IPS-15b (cell line): ENCODE measurements around the gene PPRC1.

ENCODE experiments used
- H3K27me3 ChIP-seq: one replicate; pipeline ENCODE4 v1.6.1; 2013; ENCODE audit warnings: low read length; ENCODE audit not compliant: control insufficient read depth, insufficient read depth
- H3K36me3 ChIP-seq: one replicate; pipeline ENCODE4 v1.6.1; 2013; ENCODE audit warnings: low read length; ENCODE audit not compliant: control insufficient read depth, insufficient read depth
- H3K4me1 ChIP-seq: one replicate; pipeline ENCODE4 v1.6.1; 2013; ENCODE audit warnings: mild to moderate bottlenecking, low read length; ENCODE audit not compliant: control insufficient read depth, insufficient read depth
- H3K4me3 ChIP-seq: one replicate; pipeline ENCODE4 v1.5.1; 2013; ENCODE audit warnings: low read depth, low read length
- H3K9ac ChIP-seq: one replicate; pipeline ENCODE4 v1.6.1; 2013; ENCODE audit warnings: low read depth, mild to moderate bottlenecking, low read length
- H3K9me3 ChIP-seq: one replicate; pipeline ENCODE4 v1.6.1; 2013; ENCODE audit warnings: mild to moderate bottlenecking, low read length; ENCODE audit not compliant: control insufficient read depth, insufficient read depth

PPRC1 gene, protein sequence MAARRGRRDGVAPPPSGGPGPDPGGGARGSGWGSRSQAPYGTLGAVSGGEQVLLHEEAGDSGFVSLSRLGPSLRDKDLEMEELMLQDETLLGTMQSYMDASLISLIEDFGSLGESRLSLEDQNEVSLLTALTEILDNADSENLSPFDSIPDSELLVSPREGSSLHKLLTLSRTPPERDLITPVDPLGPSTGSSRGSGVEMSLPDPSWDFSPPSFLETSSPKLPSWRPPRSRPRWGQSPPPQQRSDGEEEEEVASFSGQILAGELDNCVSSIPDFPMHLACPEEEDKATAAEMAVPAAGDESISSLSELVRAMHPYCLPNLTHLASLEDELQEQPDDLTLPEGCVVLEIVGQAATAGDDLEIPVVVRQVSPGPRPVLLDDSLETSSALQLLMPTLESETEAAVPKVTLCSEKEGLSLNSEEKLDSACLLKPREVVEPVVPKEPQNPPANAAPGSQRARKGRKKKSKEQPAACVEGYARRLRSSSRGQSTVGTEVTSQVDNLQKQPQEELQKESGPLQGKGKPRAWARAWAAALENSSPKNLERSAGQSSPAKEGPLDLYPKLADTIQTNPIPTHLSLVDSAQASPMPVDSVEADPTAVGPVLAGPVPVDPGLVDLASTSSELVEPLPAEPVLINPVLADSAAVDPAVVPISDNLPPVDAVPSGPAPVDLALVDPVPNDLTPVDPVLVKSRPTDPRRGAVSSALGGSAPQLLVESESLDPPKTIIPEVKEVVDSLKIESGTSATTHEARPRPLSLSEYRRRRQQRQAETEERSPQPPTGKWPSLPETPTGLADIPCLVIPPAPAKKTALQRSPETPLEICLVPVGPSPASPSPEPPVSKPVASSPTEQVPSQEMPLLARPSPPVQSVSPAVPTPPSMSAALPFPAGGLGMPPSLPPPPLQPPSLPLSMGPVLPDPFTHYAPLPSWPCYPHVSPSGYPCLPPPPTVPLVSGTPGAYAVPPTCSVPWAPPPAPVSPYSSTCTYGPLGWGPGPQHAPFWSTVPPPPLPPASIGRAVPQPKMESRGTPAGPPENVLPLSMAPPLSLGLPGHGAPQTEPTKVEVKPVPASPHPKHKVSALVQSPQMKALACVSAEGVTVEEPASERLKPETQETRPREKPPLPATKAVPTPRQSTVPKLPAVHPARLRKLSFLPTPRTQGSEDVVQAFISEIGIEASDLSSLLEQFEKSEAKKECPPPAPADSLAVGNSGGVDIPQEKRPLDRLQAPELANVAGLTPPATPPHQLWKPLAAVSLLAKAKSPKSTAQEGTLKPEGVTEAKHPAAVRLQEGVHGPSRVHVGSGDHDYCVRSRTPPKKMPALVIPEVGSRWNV (N-terminal part only)

DNA sequence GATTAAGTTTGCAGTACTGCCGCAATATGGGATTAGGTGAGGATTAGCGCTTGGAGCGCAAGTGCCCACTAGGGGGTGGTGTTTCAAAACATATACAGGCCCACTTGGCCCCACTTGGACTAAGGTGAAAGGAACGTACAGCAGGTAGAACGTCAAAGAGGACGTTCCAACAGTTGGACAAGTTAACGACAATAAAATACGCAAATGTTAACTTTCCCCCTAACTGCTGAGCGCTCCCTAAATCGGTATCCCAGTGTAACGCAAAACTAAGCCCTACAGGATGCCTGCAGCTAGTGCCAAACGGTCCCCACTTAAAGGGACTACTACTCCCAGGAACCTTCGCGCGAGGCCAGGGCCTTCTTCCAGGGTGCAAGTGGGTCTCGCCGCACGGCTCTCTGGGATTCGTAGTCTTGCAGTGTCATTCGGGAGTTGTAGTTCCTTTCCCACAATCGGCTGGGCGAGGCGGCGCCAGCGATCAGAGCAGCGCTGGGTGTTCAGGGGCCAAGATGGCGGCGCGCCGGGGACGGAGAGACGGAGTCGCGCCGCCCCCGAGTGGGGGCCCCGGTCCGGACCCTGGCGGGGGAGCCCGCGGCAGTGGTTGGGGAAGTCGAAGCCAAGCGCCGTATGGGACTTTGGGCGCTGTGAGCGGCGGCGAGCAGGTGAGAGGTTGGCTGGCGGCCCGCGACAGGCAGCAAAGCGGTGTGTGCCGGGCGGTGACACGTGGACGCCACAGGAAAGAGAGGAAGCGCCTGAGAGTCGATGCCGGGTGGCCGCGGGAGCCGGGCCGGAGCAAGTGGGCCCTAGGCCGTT lies at the start of gene PPRC1:
TSS of gene PPRC1 (plus strand) at position 478 of the 810 bp plus-strand sequence. CDS start at position 507, 29 bp downstream.
- Histone ChIP-seq H3K27me3 (no peaks in the 10 kb centered on the region), H3K36me3 (peaks cover 15% of the 10 kb centered on the region), H3K9me3 (no peaks in the 10 kb centered on the region), H3K4me3 (peak within 1 kb of the TSS; percentile 99), H3K9ac (peak within 1 kb of the TSS; percentile 98), H3K4me1 (peaks cover 10% of the 10 kb centered on the region)

DNA sequence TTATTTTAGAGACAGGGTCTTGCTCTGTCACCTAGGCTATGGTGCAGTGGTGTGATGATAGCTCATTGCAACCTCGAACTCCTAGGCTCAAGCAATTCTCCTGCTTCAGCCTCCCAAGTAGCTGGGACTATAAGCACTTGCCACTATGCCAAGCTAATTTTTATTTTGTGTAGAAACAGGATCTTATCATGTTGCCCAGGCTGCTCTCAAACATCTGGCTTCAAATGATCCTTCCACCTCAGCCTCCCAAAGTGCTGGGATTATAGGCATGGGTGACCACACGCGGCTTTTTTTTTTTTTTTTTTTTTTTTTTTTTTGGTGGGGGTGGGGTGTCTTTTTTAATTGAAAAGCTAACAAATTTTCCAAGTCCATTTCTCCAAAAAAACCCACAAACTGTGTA lies 49.3 kb upstream of the PPRC1 start:
- Histone ChIP-seq H3K27me3 (no peaks in the 10 kb centered on the region), H3K4me1 (no peaks in the 10 kb centered on the region), H3K36me3 (no peaks in the 10 kb centered on the region), H3K4me3 (no peak overlapping the region), H3K9ac (no peak overlapping the region), H3K9me3 (no peaks in the 10 kb centered on the region)

DNA sequence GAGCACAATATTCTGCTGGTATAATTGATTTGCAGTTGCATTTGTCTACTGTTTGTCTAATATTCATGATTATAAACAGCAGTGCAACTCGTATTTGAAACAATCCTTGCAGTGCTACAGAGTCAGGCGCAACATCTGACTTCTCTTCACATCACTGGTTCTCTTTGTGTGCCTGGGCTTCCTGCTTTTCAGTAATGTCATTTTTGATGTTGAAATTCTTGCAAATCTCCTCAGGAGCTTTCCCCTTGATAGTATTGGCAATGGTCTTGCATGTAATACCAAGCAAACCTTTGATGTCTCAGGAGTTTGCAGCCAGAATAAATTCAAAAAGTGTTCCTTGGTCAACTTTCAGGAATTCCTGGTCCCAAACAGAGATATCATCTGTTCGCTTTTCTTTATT lies 47.5 kb upstream of the PPRC1 start:
- no peak overlapping the region for H3K9ac ChIP-seq
- no peaks in the 10 kb centered on the region for H3K4me1 ChIP-seq
- H3K36me3 ChIP-seq: no peaks in the 10 kb centered on the region
- no peaks in the 10 kb centered on the region for H3K9me3 ChIP-seq
- no peak overlapping the region for H3K4me3 ChIP-seq
- no peaks in the 10 kb centered on the region for H3K27me3 ChIP-seq

DNA sequence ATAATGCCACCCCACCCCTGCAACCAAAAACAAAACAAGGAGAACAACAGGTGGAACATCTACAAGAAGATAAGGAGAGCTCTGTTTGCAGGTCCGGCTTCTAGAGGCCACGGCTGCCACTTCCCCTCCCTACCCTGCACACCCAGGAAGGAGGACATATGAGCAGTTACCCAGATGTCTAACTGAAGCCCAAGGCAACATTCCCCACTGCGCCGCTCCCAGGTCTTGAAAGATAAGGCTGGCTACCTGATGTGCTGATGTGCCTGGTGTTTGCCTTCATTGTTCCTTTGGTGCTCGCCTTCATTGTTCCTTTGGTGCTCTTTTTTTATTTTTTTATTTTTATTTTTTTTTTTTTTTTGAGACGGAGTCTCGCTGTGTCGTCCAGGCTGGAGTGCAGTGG lies 46.6 kb upstream of the PPRC1 start:
- Histone ChIP-seq H3K9ac (no peak overlapping the region), H3K4me3 (no peak overlapping the region), H3K4me1 (no peaks in the 10 kb centered on the region), H3K36me3 (no peaks in the 10 kb centered on the region), H3K9me3 (no peaks in the 10 kb centered on the region), H3K27me3 (no peaks in the 10 kb centered on the region)

DNA sequence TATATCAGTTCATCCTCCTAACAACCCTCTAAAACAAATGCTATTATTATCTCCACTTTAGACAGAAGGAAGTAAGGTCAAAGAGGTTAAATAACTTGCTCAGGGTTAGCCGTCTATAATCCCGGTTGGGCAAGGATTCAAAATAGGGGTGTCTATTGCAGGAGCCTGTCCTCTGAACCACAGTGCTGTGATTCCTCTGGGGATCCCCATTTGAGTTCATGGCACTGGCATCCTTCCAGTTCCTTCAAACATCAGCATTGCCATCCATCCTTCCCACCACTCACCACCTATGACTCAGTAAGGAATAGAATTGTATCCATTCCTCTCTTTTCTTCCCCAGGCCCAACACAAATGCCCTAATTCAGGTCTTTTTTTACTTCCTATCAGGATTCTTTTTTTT lies 42.1 kb upstream of the PPRC1 start:
- no peak overlapping the region for H3K4me3 ChIP-seq
- no peaks in the 10 kb centered on the region for H3K4me1 ChIP-seq
- no peak overlapping the region for H3K9ac ChIP-seq
- no peaks in the 10 kb centered on the region for H3K9me3 ChIP-seq
- no peaks in the 10 kb centered on the region for H3K27me3 ChIP-seq
- H3K36me3 ChIP-seq: no peaks in the 10 kb centered on the region

DNA sequence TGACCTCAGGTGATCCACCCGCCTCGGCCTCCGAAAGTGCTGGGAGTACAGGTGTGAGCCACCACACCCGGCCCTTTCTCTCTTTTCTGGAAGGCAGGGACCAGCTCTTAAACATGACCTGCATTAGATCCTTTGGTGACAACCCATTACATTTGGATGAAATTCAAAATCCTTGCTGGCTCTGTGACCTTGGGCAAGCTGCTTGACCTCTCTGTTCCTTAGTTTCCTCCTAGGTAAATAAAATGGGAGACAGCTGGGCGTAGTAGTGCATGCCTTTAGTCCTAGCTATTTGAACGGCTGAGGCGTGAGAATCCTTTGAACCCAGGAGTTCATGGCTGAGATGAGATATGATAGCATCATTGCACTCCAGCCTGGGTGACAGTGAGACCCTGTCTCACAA lies 36.4 kb upstream of the PPRC1 start:
- Histone ChIP-seq H3K4me1 (no peaks in the 10 kb centered on the region), H3K27me3 (no peaks in the 10 kb centered on the region), H3K36me3 (no peaks in the 10 kb centered on the region), H3K4me3 (no peak overlapping the region), H3K9me3 (no peaks in the 10 kb centered on the region), H3K9ac (no peak overlapping the region)

DNA sequence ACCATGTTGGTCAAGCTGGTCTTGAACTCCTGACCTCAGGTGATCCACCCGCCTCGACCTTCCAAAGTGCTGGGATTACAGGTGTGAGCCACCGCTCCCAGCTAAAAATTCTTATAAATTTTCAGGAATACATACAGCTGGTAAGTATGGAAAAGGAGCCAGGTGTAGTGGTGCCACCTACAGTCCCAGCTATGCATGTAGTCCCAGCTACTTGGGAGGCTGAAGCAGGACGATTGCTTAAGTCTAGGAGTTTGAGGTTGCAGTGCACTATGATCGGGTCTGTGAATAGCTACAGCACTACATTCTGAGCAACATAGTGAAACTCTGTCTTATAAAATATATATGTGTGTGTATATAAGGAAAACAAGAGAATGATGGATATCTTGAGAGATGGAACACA lies 31.7 kb upstream of the PPRC1 start:
- no peak overlapping the region for H3K9ac ChIP-seq
- no peaks in the 10 kb centered on the region for H3K27me3 ChIP-seq
- H3K4me1 ChIP-seq: no peaks in the 10 kb centered on the region
- H3K36me3 ChIP-seq: peaks cover 5% of the 10 kb centered on the region
- no peak overlapping the region for H3K4me3 ChIP-seq
- no peaks in the 10 kb centered on the region for H3K9me3 ChIP-seq

DNA sequence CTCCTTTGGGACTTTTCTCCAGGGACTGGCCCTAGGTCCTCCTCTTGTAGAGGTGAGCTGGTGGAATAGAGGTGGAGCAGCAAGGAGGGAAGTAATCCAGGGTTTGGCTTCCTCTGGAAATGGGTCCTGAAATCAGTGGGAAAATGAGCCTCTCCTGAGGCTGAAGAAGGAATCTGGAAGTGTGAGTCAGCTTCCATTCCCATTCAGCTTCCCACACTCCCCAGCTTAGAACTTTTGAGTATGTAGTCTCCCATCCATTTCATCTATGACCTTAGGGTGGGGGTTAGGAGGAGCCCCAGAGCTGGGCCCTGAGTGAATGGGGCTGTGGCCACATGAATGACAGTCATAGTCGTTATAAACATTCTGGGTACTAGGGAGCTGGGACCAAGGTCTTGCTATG lies 30.4 kb upstream of the PPRC1 start:
- H3K36me3 ChIP-seq: peaks cover 12% of the 10 kb centered on the region
- no peaks in the 10 kb centered on the region for H3K4me1 ChIP-seq
- no peak overlapping the region for H3K4me3 ChIP-seq
- H3K9me3 ChIP-seq: no peaks in the 10 kb centered on the region
- no peaks in the 10 kb centered on the region for H3K27me3 ChIP-seq
- no peak overlapping the region for H3K9ac ChIP-seq

DNA sequence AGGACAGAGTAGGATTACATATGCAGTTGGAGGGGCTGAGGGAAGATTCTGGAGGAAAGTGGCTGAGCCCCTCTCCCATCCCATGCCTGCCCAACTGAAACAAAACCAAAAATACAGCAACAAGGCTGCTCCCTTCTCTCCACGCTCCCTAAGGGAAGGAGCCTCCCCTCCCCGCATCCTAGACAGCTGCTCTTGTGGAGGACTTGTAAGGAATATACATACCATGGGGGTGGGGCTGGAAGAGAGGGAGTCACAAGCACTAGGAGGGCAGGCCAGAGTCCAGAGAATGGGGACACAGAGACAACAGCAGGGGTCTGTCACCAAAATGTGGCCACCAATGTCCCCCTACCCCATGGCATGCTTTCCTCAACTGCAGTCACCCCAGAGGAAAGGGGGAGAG lies 25.8 kb upstream of the PPRC1 start:
- no peak overlapping the region for H3K9ac ChIP-seq
- no peak overlapping the region for H3K4me3 ChIP-seq
- no peaks in the 10 kb centered on the region for H3K9me3 ChIP-seq
- H3K36me3 ChIP-seq: peaks cover 53% of the 10 kb centered on the region
- H3K4me1 ChIP-seq: peaks cover 1% of the 10 kb centered on the region
- H3K27me3 ChIP-seq: no peaks in the 10 kb centered on the region

DNA sequence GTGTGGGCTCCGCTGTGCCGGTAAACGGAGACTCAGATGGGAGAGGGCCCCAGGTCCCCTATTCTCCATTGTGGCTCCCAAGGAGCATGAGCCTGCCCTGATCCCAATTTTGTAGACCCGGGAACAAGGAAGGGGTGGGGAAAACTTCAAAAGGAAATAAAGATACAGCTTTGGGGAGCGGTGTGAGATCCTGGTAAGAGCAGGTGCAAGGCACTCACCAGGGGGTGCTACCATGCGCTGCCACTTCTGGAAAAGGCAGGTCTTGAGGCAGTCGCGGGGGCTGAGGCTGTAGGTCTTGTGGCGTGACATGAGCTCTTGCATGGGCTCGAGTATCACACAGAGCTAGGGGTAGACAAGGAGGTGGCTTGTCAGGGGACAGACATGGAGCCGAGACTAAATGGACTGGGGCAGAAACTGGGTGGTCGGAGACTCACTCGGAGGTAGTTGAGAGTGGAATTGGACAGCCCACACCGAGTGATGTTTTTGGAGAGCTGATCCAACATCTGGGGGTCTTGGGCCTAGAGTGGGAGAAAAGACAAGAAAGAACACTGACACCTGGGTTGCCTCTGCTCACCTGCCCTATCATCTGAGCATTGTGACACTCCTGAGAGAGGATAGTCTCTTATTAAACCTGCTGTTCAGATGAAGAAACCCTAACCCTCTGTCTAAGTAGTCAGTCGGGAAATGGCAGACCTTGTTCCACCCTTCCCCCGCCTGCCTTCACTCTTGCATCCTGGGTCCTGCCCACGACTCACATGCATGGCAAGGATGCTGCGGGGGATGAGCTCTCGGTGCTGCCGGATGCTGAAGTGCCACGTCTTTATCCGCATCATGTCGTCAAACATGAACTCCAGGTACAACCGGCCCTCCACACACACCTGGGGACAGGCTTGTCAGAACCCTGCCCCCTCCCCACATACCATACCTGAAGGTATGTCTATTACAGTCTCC lies 23.4 kb upstream of the PPRC1 start:
- H3K4me3 ChIP-seq: no peak overlapping the region
- no peak overlapping the region for H3K9ac ChIP-seq
- H3K36me3 ChIP-seq: peaks cover 53% of the 10 kb centered on the region
- H3K9me3 ChIP-seq: no peaks in the 10 kb centered on the region
- H3K27me3 ChIP-seq: no peaks in the 10 kb centered on the region
- H3K4me1 ChIP-seq: peaks cover 17% of the 10 kb centered on the region
